ENCODE data around the gene ZNF429.
A peak's percentile ranks its signal among the peaks of the same experiment; 100 is the strongest.
"Not testable (repeated sequence)": the region's sequence is repeated elsewhere in the genome, so short reads cannot be mapped to it uniquely, and the experiment has no call there.

Gene ZNF429

DNA sequence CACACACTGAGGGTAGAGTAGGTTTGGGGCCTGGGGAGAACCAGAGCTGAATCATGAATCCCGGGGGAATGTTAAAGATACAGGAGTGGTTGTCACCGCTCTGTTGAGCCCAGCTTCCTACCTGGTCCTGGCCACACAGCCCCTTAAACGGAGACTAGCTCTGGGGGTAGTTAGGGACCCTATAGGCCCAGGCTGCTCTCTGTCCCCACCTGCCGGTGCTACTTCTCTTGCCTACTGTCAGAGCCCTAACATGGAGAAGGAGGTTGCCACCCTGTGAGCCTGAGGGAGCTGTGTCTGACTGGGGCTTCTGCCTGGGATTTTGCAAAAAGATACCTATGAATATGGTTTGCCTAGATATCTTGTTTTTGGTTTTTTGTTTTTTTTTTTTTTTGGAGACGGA lies 36.6 kb upstream of the ZNF429 start:
- Histone ChIP-seq H4K8ac (ENCODE audit: low read depth, low read length) (no peak overlapping the region), H2BK120ac (ENCODE audit: low read depth, low read length) (no peak overlapping the region), H3K4ac (ENCODE audit: low read depth, low read length) (no peak overlapping the region), H3K4me1 (ENCODE audit: control insufficient read depth, low read depth, low read length) (no peaks in the 10 kb centered on the region), H3K27me3 (ENCODE audit: insufficient read depth, low read length, poor library complexity) (no peaks in the 10 kb centered on the region), H3K4me2 (ENCODE audit: low read length) (no peak overlapping the region), H3K4me3 (ENCODE audit: low read length) (no peak overlapping the region), H3K79me2 (ENCODE audit: control insufficient read depth, insufficient read depth, low read length) (no peaks in the 10 kb centered on the region), H3K56ac (ENCODE audit: low read length) (no peak overlapping the region), H2AK5ac (ENCODE audit: low read length) (no peak overlapping the region), H3K18ac (ENCODE audit: low read length) (no peak overlapping the region), H2BK5ac (ENCODE audit: low read length) (no peak overlapping the region), H2BK15ac (replicated peaks; ENCODE audit: low read depth) (no peak overlapping the region), H3K36me3 (ENCODE audit: control insufficient read depth, insufficient read depth, low read length) (no peaks in the 10 kb centered on the region), H3K9ac (ENCODE audit: low read length) (no peak overlapping the region), H3K79me1 (ENCODE audit: low read length) (no peaks in the 10 kb centered on the region), H3K27ac (ENCODE audit: low read depth, low read length) (no peak overlapping the region), H3K23ac (ENCODE audit: low read length) (no peak overlapping the region), H4K5ac (ENCODE audit: low read length) (no peak overlapping the region)
- peak; percentile 14 for DNase-seq
- no CpG with 5 or more reads among the region's 5 CpGs for WGBS (ENCODE audit: extremely low coverage, insufficient coverage, low lambda C conversion rate)

DNA sequence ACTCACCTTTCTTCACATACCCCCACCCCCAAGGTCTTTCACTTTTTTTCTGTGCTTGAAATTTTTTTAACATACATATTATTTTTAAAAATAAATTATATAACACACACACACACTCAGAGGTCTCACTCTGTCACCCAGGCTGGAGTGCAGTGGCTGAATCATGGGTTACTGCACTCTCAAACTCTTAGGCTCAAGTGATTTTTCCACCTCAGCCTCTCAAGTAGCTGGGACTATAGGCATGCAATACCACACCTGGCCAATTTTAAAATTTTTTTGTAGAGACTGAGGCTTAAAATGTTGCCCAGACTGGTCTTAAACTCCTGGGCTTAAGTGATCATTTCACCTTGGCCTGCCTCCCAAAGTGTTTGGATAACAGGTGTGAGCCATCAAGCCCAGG lies 32.9 kb upstream of the ZNF429 start:
- Histone ChIP-seq H3K4ac (ENCODE audit: low read depth, low read length) (no peak overlapping the region), H3K79me1 (ENCODE audit: low read length) (no peaks in the 10 kb centered on the region), H3K56ac (ENCODE audit: low read length) (no peak overlapping the region), H2BK15ac (replicated peaks; ENCODE audit: low read depth) (no peak overlapping the region), H2AK5ac (ENCODE audit: low read length) (no peak overlapping the region), H2BK120ac (ENCODE audit: low read depth, low read length) (no peak overlapping the region), H4K5ac (ENCODE audit: low read length) (no peak overlapping the region), H3K23ac (ENCODE audit: low read length) (no peak overlapping the region), H3K4me1 (ENCODE audit: control insufficient read depth, low read depth, low read length) (no peaks in the 10 kb centered on the region), H3K36me3 (ENCODE audit: control insufficient read depth, insufficient read depth, low read length) (no peaks in the 10 kb centered on the region), H4K8ac (ENCODE audit: low read depth, low read length) (no peak overlapping the region), H3K18ac (ENCODE audit: low read length) (no peak overlapping the region), H3K27me3 (ENCODE audit: insufficient read depth, low read length, poor library complexity) (no peaks in the 10 kb centered on the region), H3K9ac (ENCODE audit: low read length) (no peak overlapping the region), H3K79me2 (ENCODE audit: control insufficient read depth, insufficient read depth, low read length) (no peaks in the 10 kb centered on the region), H2BK5ac (ENCODE audit: low read length) (no peak overlapping the region), H3K4me3 (ENCODE audit: low read length) (no peak overlapping the region), H3K4me2 (ENCODE audit: low read length) (no peak overlapping the region), H3K27ac (ENCODE audit: low read depth, low read length) (no peak overlapping the region)
- no peak for DNase-seq

DNA sequence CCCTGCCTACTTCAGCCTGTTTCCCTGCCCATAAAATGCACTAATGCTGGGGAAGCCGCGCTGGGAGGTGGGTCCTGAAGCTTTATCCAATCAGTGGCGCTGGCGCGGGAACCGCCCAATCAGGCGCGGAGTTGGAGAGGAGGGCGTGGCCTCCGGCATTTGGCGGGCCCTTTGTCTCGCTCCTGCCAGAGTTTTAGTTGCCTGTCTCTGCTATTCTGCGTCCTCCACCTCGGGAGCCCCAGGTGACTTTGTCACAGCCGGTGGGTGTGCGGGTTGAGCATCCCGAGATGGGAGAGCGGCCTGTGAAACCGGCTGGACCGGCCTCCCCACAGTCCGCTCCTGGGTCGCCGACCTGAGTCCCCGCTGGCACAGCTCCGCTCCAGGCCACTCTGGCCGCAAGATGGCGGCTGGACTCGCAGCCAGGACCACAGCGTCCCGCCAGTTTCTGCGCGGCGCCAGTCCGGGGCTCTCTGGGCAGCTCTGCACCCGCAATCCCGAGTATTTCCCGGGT lies 30.7 kb upstream of the ZNF429 start:
- H3K27ac ChIP-seq (ENCODE audit: low read depth, low read length): peak overlapping the region; percentile 5
- no peak overlapping the region for H2BK15ac ChIP-seq (replicated peaks; ENCODE audit: low read depth)

DNA sequence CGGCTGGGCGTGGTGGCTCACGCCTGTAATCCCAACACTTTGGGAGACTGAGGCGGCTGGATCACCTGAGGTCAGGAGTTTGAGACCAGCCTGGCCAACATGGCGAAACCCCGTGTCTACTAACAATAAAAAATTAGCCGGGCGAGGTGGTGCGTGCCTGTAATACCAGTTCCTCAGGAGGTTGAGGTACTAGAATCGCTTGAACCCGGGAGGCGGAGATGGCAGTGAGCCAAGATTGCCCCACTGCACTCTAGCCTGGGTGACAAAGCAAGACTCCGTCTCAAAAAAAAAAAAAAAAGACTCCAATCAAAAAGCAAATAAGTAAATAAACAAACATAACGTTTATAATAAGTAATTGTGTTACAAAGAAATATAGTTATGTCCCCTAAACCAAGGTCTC lies 23.0 kb upstream of the ZNF429 start:
- not testable (repeated sequence) for H3K4me2 ChIP-seq (ENCODE audit: low read length); H2AK5ac ChIP-seq (ENCODE audit: low read length); H3K27ac ChIP-seq (ENCODE audit: low read depth, low read length); H4K5ac ChIP-seq (ENCODE audit: low read length); H3K79me1 ChIP-seq (ENCODE audit: low read length); H2BK5ac ChIP-seq (ENCODE audit: low read length); H2BK15ac ChIP-seq (replicated peaks; ENCODE audit: low read depth); H3K9ac ChIP-seq (ENCODE audit: low read length); DNase-seq; H3K36me3 ChIP-seq (ENCODE audit: control insufficient read depth, insufficient read depth, low read length); H3K56ac ChIP-seq (ENCODE audit: low read length); H3K4me3 ChIP-seq (ENCODE audit: low read length); H3K27me3 ChIP-seq (ENCODE audit: insufficient read depth, low read length, poor library complexity); H2BK120ac ChIP-seq (ENCODE audit: low read depth, low read length); H3K79me2 ChIP-seq (ENCODE audit: control insufficient read depth, insufficient read depth, low read length); H4K8ac ChIP-seq (ENCODE audit: low read depth, low read length); H3K4me1 ChIP-seq (ENCODE audit: control insufficient read depth, low read depth, low read length); H3K18ac ChIP-seq (ENCODE audit: low read length); H3K23ac ChIP-seq (ENCODE audit: low read length); H3K4ac ChIP-seq (ENCODE audit: low read depth, low read length)
- no CpG with 5 or more reads among the region's 14 CpGs for whole genome bisulfite sequencing (ENCODE audit: extremely low coverage, insufficient coverage, low lambda C conversion rate)

More for the DNA sequence above, 30.7 kb upstream of the ZNF429 start:
- H2BK5ac ChIP-seq (ENCODE audit: low read length): no peak overlapping the region
- no peak overlapping the region for H3K4ac ChIP-seq (ENCODE audit: low read depth, low read length)
- no peaks in the 10 kb centered on the region for H3K4me1 ChIP-seq (ENCODE audit: control insufficient read depth, low read depth, low read length)
- H3K4me2 ChIP-seq (ENCODE audit: low read length): no peak overlapping the region
- H3K23ac ChIP-seq (ENCODE audit: low read length): no peak overlapping the region
- no peaks in the 10 kb centered on the region for H3K27me3 ChIP-seq (ENCODE audit: insufficient read depth, low read length, poor library complexity)
- H3K79me1 ChIP-seq (ENCODE audit: low read length): no peaks in the 10 kb centered on the region
- DNase-seq: peak; percentile 84
- H3K18ac ChIP-seq (ENCODE audit: low read length): no peak overlapping the region
- WGBS (ENCODE audit: extremely low coverage, insufficient coverage, low lambda C conversion rate): no CpG with 5 or more reads among the region's 37 CpGs
- H3K9ac ChIP-seq (ENCODE audit: low read length): peak overlapping the region; percentile 64
- H3K4me3 ChIP-seq (ENCODE audit: low read length): no peak overlapping the region
- H3K56ac ChIP-seq (ENCODE audit: low read length): peak overlapping the region; percentile 70
- no peak overlapping the region for H2BK120ac ChIP-seq (ENCODE audit: low read depth, low read length)
- H2AK5ac ChIP-seq (ENCODE audit: low read length): no peak overlapping the region
- H4K5ac ChIP-seq (ENCODE audit: low read length): no peak overlapping the region
- no peaks in the 10 kb centered on the region for H3K36me3 ChIP-seq (ENCODE audit: control insufficient read depth, insufficient read depth, low read length)
- peak overlapping the region; percentile 7 for H4K8ac ChIP-seq (ENCODE audit: low read depth, low read length)
- no peaks in the 10 kb centered on the region for H3K79me2 ChIP-seq (ENCODE audit: control insufficient read depth, insufficient read depth, low read length)

DNA sequence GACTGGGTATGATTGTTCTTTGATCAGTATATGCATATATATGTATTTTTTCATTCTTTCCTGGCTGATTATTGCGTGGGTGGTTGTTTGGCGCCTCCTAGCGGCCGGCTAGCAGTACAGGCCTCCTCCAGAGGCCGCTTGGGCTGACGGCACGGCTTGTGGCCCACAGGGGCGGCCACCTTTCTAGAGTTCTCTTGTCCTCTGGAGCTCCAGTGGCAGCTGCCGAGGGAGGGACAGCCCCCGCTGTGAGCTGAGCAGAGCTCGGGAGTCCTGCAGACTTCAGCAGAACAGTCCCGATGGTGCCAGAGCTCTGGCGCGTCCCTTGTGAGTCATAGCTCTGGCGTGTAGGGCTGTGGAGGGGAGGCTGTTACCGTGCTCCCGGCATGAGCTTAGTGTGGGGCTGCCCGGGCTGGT lies 22.5 kb upstream of the ZNF429 start:
- DNase-seq: peak; percentile 79
- no peak overlapping the region for H3K4me3 ChIP-seq (ENCODE audit: low read length)
- H2BK5ac ChIP-seq (ENCODE audit: low read length): no peak overlapping the region
- no peaks in the 10 kb centered on the region for H3K36me3 ChIP-seq (ENCODE audit: control insufficient read depth, insufficient read depth, low read length)
- no peak overlapping the region for H2AK5ac ChIP-seq (ENCODE audit: low read length)
- no peak overlapping the region for H2BK120ac ChIP-seq (ENCODE audit: low read depth, low read length)
- no peak overlapping the region for H3K4ac ChIP-seq (ENCODE audit: low read depth, low read length)
- no peak overlapping the region for H2BK15ac ChIP-seq (replicated peaks; ENCODE audit: low read depth)
- H4K8ac ChIP-seq (ENCODE audit: low read depth, low read length): no peak overlapping the region
- H3K56ac ChIP-seq (ENCODE audit: low read length): no peak overlapping the region
- H3K18ac ChIP-seq (ENCODE audit: low read length): no peak overlapping the region
- no peak overlapping the region for H3K23ac ChIP-seq (ENCODE audit: low read length)
- no peak overlapping the region for H4K5ac ChIP-seq (ENCODE audit: low read length)
- H3K79me1 ChIP-seq (ENCODE audit: low read length): no peaks in the 10 kb centered on the region
- H3K9ac ChIP-seq (ENCODE audit: low read length): no peak overlapping the region
- no peak overlapping the region for H3K4me2 ChIP-seq (ENCODE audit: low read length)
- H3K79me2 ChIP-seq (ENCODE audit: control insufficient read depth, insufficient read depth, low read length): no peaks in the 10 kb centered on the region
- no peak overlapping the region for H3K27ac ChIP-seq (ENCODE audit: low read depth, low read length)
- no peaks in the 10 kb centered on the region for H3K27me3 ChIP-seq (ENCODE audit: insufficient read depth, low read length, poor library complexity)
- no CpG with 5 or more reads among the region's 18 CpGs for WGBS (ENCODE audit: extremely low coverage, insufficient coverage, low lambda C conversion rate)
- H3K4me1 ChIP-seq (ENCODE audit: control insufficient read depth, low read depth, low read length): no peaks in the 10 kb centered on the region

DNA sequence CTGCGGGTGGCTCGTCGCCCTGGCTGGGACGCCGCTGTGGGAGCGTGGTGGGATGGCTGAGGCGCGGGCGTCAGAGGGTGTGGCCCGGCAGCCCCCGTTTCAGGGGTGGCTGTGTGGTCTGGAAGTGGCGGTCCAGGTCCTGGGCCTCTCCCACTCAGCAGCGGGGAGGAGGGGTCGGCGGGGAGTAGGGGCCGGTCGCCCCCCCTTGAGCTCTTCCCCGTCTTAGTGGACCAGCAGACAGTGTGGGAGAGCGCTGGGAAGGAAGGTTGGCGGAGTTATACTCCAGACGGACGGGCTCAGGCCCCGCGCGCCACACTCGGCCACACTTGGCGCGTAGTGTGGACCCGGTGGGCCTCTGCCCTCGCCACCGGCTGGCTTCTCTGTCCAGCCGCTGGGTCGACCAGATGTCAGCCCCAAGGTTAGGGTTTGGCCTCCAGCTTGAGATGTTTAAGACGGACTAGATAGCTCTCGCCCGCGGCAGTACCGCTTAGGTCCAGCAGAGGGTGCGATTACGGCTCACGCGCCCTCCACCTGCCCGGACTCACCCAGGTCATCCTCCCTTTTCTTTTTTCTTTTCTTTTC lies 21.7 kb upstream of the ZNF429 start:
- no peak overlapping the region for H2BK5ac ChIP-seq (ENCODE audit: low read length)
- no peak overlapping the region for H3K4ac ChIP-seq (ENCODE audit: low read depth, low read length)
- no peaks in the 10 kb centered on the region for H3K36me3 ChIP-seq (ENCODE audit: control insufficient read depth, insufficient read depth, low read length)
- H3K79me1 ChIP-seq (ENCODE audit: low read length): no peaks in the 10 kb centered on the region
- no peak overlapping the region for H3K27ac ChIP-seq (ENCODE audit: low read depth, low read length)
- no peaks in the 10 kb centered on the region for H3K27me3 ChIP-seq (ENCODE audit: insufficient read depth, low read length, poor library complexity)
- no peak overlapping the region for H2AK5ac ChIP-seq (ENCODE audit: low read length)
- no peak overlapping the region for H4K8ac ChIP-seq (ENCODE audit: low read depth, low read length)
- H3K4me3 ChIP-seq (ENCODE audit: low read length): no peak overlapping the region
- no peak overlapping the region for H3K4me2 ChIP-seq (ENCODE audit: low read length)
- no peak overlapping the region for H3K56ac ChIP-seq (ENCODE audit: low read length)
- H4K5ac ChIP-seq (ENCODE audit: low read length): no peak overlapping the region
- H2BK15ac ChIP-seq (replicated peaks; ENCODE audit: low read depth): no peak overlapping the region
- no peak overlapping the region for H3K18ac ChIP-seq (ENCODE audit: low read length)
- no CpG with 5 or more reads among the region's 43 CpGs for WGBS (ENCODE audit: extremely low coverage, insufficient coverage, low lambda C conversion rate)
- no peaks in the 10 kb centered on the region for H3K4me1 ChIP-seq (ENCODE audit: control insufficient read depth, low read depth, low read length)
- no peak overlapping the region for H3K9ac ChIP-seq (ENCODE audit: low read length)
- peak; percentile 76 for DNase-seq
- H2BK120ac ChIP-seq (ENCODE audit: low read depth, low read length): no peak overlapping the region
- H3K79me2 ChIP-seq (ENCODE audit: control insufficient read depth, insufficient read depth, low read length): no peaks in the 10 kb centered on the region
- no peak overlapping the region for H3K23ac ChIP-seq (ENCODE audit: low read length)
